ENCODE data around the gene PVR. TPM values are rescaled to one million over a fixed set of nuclear protein-coding genes. Genes with fewer than 3 reads are reported as not detected.
A peak's percentile ranks its signal among the peaks of the same experiment; 100 is the strongest.

The PVR gene
- total RNA-seq (2022) (140 and 141 TPM in 2 replicates), Bru-seq, nascent RNA (percentile 94 among the genes with signal in this experiment), BruChase-seq, experiment 1, labeled RNA remaining after a 6-hour chase (percentile 96 among the genes with signal in this experiment), BruChase-seq, experiment 2, labeled RNA remaining after a 2-hour chase (percentile 95 among the genes with signal in this experiment)
- long read RNA-seq, transcript PVR-203 (8 exons, 3,078 nt), result minor isoform, 65 of 566 reads
- long read RNA-seq, transcript PVR-204 (6 exons, 1,344 nt), result minor isoform, 14 of 566 reads
- long read RNA-seq, transcript PVR-205 (8 exons, 3,325 nt), result major isoform, 173 of 566 reads
- long read RNA-seq, transcript PVR-202 (7 exons, 3,166 nt), result minor isoform, 12 of 566 reads
- long read RNA-seq, partial matches to known transcripts, result 23 of 566 reads
- long read RNA-seq, other reads (novel, unspliced or antisense), result 277 of 566 reads

GRCh38 chr19:44643605-44644401 lies at the start of gene PVR:
TSS of gene PVR (plus strand) at chr19:44643910. CDS start at chr19:44644097, 187 bp downstream.
- peak within 1 kb of the TSS; percentile 84 for H3K4me3 Mint-ChIP-seq (ENCODE audit: unreplicated experiment)
- no peaks in the 10 kb centered on the region for H3K9me3 Mint-ChIP-seq (ENCODE audit: unreplicated experiment)
- intact Hi-C loops (cut with micrococcal nuclease), result loop anchor here (1.0 kb wide), 1 partner anchor 56 kb away; no protein-coding TSS in a partner anchor
- H3K27ac Mint-ChIP-seq (ENCODE audit: low read depth, unreplicated experiment), result peak within 1 kb of the TSS; percentile 63
- DNase-seq (ENCODE audit: unreplicated experiment), result peak; percentile 82
- peaks cover 30% of the 10 kb centered on the region for H3K4me1 Mint-ChIP-seq (ENCODE audit: insufficient read depth, unreplicated experiment)
- no peaks in the 10 kb centered on the region for H3K27me3 Mint-ChIP-seq (ENCODE audit: insufficient read depth, unreplicated experiment)
- peaks cover 18% of the 10 kb centered on the region for H3K36me3 Mint-ChIP-seq (ENCODE audit: insufficient read depth, unreplicated experiment)
- ChIA-PET POLR2A (interaction anchor here (0.6 to 2.9 kb wide), 9 partner anchors 8 to 98 kb away, joined by 3 to 18 read pairs (median 5); no protein-coding TSS in a partner anchor), CTCF (interaction anchor here (0.5 to 2.1 kb wide), 10 partner anchors 9 to 73 kb away, joined by 3 to 8 read pairs (median 4); no protein-coding TSS in a partner anchor)
- no peak for TF ChIP-seq CTCF (IDR thresholded peaks at IDR 0.05; ENCODE audit: unreplicated experiment)
- TSS peak; percentile 63 for BruUV-seq (replicated peaks)

- Mint-ChIP-seq H3K4me3 (ENCODE audit: unreplicated experiment) (no peak overlapping the region), H3K27me3 (ENCODE audit: insufficient read depth, unreplicated experiment) (peaks cover 38% of the 10 kb centered on the region), H3K4me1 (ENCODE audit: insufficient read depth, unreplicated experiment) (no peaks in the 10 kb centered on the region), H3K9me3 (ENCODE audit: unreplicated experiment) (no peaks in the 10 kb centered on the region), H3K36me3 (ENCODE audit: insufficient read depth, unreplicated experiment) (no peaks in the 10 kb centered on the region), H3K27ac (ENCODE audit: low read depth, unreplicated experiment) (no peak overlapping the region)
- CTCF ChIA-PET, result interaction anchor here (0.6 to 1.1 kb wide), 4 partner anchors 8 to 190 kb away, joined by 3 to 6 read pairs (median 3); no protein-coding TSS in a partner anchor
- no peak for DNase-seq (ENCODE audit: unreplicated experiment)
- intact Hi-C loops (cut with micrococcal nuclease), result no loop called here
- BruUV-seq (replicated peaks), result no TSS peak
- TF ChIP-seq CTCF (IDR thresholded peaks at IDR 0.05; ENCODE audit: unreplicated experiment), result no peak
- POLR2A ChIA-PET, result interaction anchor here (0.6 kb wide), 1 partner anchor 66 kb away, joined by 3 read pairs; no protein-coding TSS in a partner anchor
Measured at GRCh38 chr19:44596428-44597130, 47.1 kb upstream of the PVR start.

GRCh38 chr19:44597131-44597491 lies 46.6 kb upstream of the PVR start:
- BruUV-seq (replicated peaks), result no TSS peak

More at GRCh38 chr19:44597131-44597491, 46.6 kb upstream of the PVR start:
- CTCF ChIA-PET, result interaction anchor here (0.6 to 1.1 kb wide), 3 partner anchors 8 to 189 kb away, joined by 3 read pairs; no protein-coding TSS in a partner anchor
- intact Hi-C loops (cut with micrococcal nuclease), result no loop called here
- Mint-ChIP-seq H3K27me3 (ENCODE audit: insufficient read depth, unreplicated experiment) (peaks cover 38% of the 10 kb centered on the region), H3K4me1 (ENCODE audit: insufficient read depth, unreplicated experiment) (no peaks in the 10 kb centered on the region), H3K9me3 (ENCODE audit: unreplicated experiment) (no peaks in the 10 kb centered on the region), H3K27ac (ENCODE audit: low read depth, unreplicated experiment) (no peak overlapping the region), H3K36me3 (ENCODE audit: insufficient read depth, unreplicated experiment) (no peaks in the 10 kb centered on the region), H3K4me3 (ENCODE audit: unreplicated experiment) (no peak overlapping the region)
- POLR2A ChIA-PET, result no interaction called here
- DNase-seq (ENCODE audit: unreplicated experiment), result no peak
- TF ChIP-seq CTCF (IDR thresholded peaks at IDR 0.05; ENCODE audit: unreplicated experiment), result no peak

Measured in MCF 10A (cell line).